ELF-1 (cell line): Measurements from ENCODE around the gene PYGL.
"Not testable (repeated sequence)": the region's sequence is repeated elsewhere in the genome, so short reads cannot be mapped to it uniquely, and the experiment has no call there.

Experiments
- DNase-seq: peaks from one replicate; pipeline ENCODE4 v3.0.0-alpha.2; 2016; ENCODE audit warnings: low read depth, low spot score

Gene PYGL

DNA sequence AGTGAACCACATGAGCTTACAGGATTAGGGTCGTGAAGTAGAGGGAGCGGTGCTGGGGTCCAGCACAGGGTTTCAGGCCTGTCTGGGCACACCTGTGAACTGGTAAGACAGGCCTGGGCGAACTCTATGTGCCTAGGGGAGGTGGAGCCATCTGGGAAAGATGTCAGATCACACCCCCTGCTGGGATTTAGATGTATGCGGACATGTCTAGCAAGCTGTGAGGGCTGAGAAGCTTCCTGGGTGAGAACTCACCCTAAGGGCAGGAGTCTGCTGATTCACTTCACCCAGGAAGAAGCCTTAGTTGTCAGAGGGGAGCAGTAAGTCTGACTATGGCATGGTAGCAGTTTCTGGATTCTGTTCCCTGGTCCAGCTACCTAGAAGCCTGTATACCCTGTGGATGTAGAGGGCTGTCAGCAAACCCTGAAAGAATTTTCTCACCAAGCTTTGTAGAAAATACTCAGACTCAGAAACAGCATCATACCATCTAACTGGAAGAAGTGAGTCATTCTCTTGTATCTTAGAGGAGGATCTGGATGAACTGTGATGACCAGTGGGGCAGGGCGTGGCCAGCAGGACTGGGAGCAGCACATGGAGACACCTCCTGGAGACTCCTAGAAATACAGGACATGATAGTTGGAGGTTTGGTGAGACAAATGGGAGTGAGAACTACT, 11.2 kb upstream of the PYGL start:
- peak; percentile 92 for DNase-seq

DNA sequence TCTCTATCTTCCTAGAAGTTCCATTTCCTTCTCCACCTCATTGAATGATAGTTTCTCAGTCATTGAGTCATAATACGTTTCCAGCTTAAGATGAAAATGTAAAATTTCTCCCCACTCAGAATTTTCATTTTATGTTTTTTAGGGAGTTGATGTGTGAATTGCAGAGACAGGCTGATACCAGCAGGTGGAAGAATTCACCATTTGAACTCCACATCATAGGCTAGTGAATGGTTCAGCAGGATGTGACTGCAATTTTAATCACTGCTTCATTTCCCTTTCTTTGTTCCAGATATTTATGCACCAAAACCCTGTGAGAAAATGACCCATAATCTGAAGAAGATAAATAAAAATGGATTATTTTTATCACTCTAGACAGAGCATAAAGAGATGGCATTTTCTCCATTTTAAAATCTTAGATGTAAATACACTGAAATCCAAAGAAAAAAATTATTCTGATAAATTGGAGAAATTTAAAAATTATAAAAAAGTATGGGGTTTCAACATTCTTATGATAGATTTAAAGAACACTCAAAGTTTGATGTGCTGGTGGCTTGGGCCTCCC, 10.6 kb upstream of the PYGL start:
- no peak for DNase-seq

DNA sequence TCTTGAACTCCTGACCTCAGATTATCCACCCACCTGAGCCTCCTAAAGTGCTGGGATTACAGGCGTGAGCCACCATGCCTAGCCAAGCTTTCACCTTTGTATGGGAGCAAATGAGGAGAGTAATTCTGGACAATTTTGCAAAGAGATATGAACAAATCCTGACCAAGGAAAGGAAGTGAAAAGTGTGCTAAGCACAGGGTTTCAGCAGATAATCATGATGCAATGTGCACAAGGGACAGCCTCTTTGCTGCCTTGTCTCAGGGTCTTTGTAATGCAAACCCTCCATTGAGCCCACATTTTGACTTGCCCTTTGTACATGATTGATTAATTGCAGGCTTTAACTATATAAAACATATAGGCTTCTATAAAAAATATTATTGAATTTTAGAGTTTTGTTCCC, 9.2 kb upstream of the PYGL start:
- DNase-seq, result no peak

DNA sequence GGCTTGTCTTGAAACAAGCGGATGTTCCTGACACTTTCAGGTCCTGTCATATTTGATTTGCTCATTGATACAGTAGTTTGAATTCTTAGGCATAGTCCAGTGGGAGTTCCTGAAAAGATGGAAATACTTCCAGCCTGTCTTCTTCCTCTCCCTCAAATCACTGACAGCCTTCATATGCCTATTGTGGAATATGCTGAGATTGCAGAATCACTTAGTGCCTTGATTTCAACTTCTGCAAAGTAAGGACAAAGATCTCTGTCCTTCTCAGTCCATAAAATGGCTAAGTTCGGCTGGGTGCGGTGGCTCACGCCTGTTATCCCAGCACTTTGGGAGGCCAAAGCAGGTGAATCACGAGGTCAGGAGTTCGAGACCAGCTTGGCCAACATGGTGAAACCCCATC, 6.7 kb upstream of the PYGL start:
- no peak for DNase-seq

DNA sequence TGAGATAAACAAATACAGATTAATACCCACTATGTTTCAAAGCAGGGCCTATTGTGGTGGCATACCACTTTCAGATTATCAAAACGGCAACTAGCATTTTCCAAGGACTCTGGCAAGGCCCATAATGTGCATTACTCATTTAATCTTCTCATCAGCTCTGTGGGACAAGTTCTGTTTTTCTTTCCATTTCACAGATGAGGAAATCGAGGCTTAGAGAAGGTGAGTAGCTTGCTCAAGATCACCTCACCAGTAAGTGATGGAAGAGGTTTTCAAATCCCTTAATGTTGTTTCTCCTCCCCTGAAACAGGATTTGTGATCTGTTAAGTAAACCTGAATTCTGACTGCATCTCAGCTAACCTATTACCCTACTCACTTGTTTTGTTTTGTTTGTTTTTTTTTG, 3.9 kb upstream of the PYGL start:
- DNase-seq, result no peak

DNA sequence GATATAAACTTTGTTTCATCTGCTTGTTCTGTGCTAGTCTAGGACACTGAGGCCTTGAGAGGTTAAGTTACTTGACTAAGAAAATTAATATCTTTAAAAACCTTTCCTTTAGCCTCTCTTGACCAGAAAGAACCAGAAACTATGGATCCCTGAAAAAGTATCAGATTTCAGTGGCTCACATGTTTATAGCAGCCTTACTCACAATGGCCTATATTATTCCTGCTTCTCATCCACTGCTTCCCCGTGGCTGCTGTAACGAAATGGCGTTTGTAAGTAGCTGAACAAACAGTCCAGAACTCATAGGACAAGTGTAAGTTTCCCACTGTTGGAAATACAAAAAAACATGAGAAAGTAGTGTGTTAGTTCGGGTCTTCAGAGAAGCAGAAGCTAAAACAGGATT, 3.2 kb upstream of the PYGL start:
- no peak for DNase-seq

DNA sequence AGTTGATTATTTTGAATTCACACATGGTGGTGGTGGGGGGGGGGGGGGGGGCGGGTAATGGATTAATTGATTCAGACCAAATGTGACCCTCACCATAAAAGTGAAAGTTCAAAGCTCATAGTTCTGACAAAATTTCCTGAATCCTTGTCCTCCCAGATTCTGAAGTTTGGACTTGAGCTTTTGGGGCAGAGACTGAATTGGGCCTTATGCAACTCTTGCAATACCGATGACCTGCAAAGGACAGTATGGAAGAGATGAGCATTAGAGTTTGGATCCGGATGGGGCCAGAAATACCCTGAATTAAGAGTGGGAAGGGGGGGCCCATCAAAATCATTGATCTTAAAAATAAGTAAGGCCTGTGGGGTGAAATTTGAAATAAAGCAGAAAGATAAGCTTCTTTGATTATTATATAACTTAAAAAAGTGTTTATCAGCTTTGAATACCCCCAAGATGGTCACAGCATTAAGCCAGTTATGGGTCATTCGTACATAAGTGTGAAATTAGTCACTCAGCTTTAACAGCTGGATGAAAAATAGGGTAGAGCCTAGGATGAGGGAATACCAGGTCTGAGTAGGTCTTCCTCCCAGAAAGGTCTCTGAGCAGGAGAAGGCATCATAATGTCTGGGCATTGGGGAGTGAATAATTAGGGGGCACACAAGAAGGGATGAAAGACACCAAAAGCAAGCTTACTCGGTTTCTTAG, 2.1 kb upstream of the PYGL start:
- DNase-seq, result no peak

DNA sequence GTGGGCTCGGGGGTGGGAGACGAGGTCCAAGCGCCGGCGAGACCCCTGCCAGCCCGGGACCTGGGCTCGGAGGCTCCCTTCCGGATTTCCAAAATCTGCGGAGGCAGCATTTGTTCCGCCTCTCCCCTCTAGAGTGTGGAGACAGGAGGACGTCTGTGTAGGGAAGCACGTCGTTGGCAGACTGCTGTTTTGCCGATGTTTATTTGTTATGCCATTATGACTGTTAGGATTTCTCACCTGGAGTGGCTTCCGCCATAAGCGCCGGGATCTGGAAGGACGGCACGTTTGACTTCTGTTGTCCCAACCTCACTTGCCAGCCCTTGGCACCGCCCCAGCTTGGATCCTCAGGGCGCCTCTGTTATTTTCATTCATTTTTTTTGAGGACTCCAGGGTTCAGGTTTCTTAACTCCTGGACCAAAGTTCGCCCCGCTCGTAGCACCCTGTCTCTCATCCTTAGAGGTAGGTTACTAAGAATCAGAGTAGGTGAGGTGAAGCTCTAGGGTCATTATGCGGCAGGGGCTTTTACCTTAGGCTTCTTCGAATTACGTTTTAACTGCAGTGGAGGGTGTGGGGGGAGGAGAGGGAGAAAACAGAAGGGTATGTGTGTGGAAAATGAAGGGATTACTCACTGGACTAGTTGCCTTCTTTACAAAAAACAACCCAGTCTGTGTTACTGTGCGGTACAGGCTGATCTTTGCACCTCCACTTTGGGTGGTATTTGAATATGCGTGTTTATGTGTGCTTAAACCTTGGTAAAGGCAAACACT, 547 bp upstream of the PYGL start:
- DNase-seq, result no peak

DNA sequence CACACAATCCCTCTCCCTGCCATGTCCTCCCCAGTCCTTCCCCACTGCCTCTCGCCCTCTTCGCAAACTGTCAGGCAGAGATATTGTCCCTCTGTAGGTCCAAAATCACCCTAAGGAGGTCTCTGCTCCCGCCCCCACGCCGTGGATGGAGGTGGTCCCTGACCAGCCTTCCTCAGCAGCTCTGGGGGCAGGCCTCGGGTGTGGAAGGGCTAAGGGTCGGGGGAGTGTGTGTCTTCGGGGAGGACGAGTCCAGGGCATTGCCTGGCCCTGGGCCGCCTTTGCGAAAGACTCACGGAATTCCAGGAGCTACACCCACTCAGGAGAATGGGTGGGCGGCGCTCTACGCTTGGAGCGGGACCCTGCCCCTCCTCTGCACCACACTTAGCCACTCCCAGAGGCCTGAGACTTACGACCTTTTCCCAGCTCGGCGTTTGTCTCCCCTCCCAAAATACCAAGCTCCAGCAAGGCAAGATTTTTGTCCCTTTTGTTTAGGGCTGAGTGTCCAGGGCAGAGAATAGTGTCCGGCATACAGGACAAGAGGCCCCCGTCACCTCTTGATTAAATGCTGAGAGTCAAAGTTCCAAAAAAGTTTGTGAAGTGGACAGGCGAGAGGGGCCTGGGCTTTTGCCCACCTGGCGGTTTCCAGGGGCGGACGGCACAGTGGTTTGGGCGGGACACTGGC, 881 bp downstream of the PYGL start:
- DNase-seq, result peak; percentile 84

DNA sequence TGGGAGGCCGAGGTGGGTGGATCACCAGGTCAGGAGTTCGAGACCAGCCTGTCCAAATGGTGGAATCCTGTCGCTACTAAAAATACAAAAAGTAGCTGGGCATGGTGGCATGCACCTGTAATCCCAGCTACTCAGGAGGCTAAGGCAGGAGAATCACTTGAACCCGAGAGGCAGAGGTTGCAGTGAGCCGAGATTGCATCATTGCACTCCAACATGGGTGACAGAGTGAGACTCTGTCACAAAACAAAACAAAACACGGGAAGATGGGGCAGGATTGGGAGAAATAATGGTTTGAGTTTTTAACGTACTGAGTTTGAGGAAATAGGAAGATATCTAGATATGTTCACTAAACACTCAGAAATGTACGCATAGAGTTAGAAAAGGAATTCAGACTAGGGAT, 2.6 kb downstream of the PYGL start:
- DNase-seq, result not testable (repeated sequence)

DNA sequence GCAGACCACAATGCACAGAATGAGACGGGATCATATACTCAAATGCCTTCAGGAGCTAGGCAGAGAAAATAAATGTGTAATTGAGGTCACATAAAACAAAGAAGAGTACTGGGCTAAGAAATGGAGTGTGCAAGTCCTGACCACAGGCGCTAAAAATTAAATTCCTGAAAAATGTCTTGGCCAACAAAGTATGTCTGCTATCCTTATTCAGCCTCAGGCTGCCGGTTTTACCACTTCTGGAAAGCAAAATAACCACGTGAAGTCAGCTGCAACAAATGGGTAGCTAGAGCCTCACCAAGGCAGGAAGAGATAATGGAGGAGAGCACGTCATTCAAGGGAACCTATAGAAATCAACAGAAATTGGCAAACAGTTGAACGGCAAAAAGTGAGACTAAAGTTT, 3.1 kb downstream of the PYGL start:
- no peak for DNase-seq

DNA sequence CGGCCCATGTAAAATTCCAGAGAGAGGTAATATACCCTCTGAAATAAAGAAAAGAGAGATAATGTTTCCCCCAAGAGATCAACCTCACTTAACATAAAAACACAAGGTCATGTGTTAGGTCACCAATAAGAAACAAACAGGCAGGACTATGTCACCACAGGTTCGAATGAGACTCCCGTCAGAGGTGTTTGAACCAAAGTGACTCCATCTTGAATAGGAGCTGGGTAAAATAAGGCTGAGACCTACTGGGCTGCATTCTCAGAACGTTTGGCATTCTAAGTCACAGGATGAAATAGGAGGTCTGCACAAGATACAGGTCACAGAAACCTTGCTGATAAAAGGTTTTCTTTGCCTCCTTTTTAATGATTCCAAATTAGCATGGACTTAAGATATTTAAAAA, 6.5 kb downstream of the PYGL start:
- DNase-seq, result no peak

DNA sequence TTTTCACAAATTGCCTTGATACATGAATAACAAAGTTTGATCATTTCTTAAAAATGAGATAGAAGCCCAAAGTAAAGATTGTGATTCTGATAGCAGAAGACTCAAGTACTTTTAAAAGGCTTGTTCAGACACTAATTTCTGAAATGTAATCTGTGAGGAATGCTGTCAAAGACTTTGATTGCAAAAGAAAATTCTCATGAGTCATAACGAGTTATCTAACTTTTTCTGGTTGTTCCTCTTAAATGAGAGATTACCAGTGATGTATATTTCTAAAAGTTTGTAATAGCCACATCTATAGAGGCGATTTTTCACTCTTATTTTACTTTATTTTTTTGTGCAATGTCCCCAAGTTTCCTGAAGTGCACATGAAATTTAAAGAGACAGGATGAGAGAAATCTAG, 7.0 kb downstream of the PYGL start:
- DNase-seq, result no peak

DNA sequence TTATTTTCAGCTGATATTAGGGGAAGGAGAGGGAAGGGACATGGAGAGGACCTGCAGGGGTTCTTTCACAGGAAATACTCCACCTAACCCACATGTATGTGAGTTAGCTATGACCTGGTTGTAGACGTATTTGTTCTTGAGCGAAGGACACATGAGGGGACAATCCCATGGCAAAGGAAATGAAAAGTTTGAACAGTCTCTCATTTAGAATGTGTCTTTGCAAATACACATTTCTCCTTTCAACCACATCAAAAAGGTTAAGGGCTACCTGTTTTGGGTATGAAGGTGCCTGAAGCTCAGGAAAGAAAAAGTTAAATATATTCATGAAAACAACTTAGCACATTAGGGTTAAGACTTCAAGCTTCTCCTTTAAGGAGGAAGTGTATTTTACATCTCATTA, 7.4 kb downstream of the PYGL start:
- no peak for DNase-seq

DNA sequence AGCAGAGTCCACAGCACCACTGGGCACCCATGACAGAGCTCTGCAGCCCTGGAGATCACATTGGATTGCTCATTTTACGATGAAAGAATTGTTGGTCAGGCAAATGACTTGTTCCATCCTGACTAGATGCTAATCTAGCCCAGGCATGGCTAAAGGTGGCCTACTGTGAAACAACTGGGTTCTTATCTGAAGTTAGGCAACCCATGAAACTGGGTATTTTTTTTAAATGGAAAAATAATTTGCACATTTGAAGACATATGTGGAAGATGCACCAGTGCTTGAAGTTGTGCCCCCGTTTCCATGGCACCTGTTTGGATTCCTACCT, 8.3 kb downstream of the PYGL start:
- DNase-seq, result no peak

DNA sequence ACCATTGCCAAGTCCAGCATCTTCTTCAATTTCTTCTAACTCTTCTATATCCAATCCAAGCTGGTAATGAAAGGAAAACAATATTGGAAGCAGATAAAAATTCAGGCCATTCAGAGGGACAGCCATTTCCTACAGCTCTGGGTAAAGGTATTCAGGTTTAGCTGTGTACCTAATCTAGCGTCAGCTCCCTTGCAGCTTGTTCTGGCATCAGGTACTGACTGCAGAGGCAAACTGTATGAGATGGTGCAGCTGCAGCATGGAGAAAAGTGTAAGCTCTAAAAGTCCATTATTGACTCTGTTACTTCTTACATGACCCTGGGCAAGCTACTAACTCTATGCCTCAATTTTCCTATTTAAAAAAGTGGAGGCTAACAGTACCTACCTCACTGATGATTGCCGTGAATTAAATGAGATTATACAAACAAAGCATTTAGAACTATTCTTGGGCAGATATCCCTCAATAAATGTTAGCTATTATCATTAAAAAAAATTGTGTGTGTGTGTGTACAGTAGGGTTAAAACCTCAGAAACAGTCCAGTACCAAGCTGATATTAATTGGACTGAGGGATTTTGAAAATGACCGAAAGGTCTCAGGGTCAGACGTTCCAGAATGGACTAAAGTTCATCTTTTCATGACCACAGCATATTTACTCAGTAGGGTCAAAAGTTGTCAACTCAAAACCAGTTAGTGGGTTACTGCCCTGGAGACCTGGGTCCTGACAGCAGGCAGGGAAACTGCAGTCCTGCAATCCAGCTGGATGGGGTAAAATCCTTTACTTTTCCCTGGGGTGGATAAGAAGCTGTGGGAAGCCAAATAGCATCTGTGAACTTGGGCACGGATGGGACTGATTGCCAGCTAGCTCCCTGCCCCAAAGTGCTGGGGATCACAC, 8.9 kb downstream of the PYGL start:
- no peak for DNase-seq

DNA sequence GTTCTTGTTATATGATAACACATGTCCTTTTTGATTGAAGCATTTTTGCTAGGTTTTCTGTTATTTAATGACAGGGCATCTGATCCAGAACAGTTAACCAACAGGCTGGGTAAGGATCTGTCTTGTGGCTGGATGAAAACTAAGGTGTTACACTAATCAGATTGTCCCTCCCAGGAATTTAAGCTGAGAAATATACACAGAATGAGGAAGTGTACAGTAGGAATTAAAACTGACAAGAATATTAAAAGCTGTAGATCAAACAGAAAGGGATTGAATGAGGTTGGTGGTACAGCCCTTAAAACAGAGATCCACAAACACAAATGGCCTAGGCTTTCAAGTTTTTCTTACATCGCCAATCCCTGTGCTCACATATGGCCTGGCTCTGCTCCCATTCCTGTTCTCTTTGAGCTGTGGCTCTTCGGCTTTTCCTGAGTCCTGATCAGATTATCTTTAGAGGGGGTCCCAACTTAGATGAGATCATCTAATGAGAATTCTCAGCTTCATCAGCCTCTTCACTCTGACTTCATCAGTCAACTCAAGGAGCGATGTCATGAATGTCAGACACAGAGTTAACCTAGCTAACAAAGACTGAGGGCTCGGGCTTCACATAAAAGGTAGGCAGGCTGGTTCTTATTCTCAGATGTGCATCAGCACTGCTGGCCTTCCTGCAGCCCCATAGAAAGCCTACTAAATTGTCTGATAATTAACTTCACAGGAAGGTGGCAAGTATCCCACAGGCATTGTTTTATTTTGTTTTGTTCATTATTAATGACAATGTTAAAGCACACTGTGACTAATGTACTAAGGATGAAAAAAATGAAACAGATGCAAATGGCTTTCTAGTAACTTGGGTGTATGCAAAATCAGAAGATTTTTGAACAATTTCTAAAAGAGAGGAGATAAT, 11.4 kb downstream of the PYGL start:
- DNase-seq, result no peak

DNA sequence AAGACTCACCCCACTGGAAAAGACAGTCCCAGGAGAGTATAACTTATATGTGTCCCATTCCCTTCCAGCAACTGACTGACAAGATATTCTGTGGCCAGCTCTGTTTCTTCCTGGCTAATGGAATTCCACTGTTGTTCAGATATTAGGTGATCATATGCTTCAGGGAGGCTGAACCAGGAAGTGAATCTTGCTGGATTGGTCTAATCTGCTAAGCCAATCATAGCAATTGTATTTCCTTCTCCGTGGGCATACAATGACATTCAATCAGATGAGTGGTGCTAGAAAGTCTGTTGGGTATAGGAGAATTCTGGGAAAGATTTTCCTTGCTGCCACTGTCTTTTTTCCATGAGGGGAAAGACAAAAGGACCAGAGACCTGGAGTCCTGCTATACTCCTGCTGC, 12.1 kb downstream of the PYGL start:
- no peak for DNase-seq

DNA sequence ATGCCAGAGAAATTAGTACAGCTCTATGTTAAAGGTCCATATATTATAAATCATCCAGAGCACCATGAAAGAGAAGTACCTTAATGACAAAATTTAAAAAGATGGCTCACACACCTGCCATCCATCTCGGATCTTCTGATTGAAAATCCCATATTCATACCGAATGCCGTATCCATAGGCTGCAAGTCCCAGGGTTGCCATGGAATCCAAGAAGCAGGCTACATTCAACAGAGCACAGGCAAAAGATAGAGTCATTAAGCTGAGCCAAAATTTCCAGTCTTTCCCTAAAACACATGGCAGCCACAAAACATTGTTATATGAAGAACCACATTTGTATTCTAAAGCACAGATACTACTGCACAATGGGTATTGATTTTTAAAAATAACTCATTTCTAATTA, 12.7 kb downstream of the PYGL start:
- no peak for DNase-seq

DNA sequence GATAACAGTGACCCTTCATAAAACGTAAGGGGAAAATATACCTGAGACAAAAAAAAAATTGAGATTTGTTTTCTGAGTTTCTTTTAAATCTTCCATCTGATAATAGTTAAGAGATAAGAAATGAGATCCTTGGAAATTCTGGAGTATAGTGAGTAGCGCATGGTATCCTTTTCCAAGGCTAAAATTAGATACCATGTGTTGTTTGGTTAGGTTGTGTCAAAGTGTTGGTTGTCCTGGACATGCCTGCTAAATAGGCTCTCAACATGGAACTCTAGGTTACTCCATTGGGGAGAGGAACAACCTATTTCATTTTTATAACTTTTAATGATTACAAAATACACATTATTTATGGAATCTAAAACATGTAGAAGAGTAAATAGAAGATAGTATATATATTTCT, 14.8 kb downstream of the PYGL start:
- DNase-seq, result no peak
